Uterus (tissue), 4 donors: ENCODE measurements around the gene RORB. TPM values are rescaled to one million over a fixed set of nuclear protein-coding genes. Genes with fewer than 3 reads are reported as not detected.

Experiments
- DNase-seq, 2 donors: peaks; one replicate each; pipeline ENCODE4 v3.0.0-alpha.2; 2019 to 2020
- H3K27ac ChIP-seq, 2 donors: fragments of 200-600 bp; sonication (generic); 1 replicate in 1 of 2; 2 replicates in 1 of 2; pipeline ENCODE4 v1.5.1; 2016 to 2018
- H3K27me3 ChIP-seq, 2 donors: fragments of 200-600 bp; sonication (generic); one replicate each; pipeline ENCODE4 v1.5.1; 2018 to 2019; ENCODE audit warnings: control low read depth in 1 of 2
- H3K36me3 ChIP-seq, 2 donors: fragments of 200-600 bp; sonication (generic); one replicate each; pipeline ENCODE4 v1.5.1; 2019; ENCODE audit warnings: control low read depth in 1 of 2
- H3K4me1 ChIP-seq, 2 donors: fragments of 200-600 bp; sonication (generic); one replicate each; pipeline ENCODE4 v1.5.1; 2018 to 2019; ENCODE audit warnings: control low read depth in 1 of 2
- H3K4me3 ChIP-seq, 2 donors: fragments of 200-600 bp; sonication (generic); 1 replicate in 1 of 2; 2 replicates in 1 of 2; pipeline ENCODE4 v1.5.1; 2018 to 2019; ENCODE audit warnings: mild to moderate bottlenecking in 1 of 2
- H3K9me3 ChIP-seq, 2 donors: fragments of 200-600 bp; sonication (generic); one replicate each; pipeline ENCODE4 v1.5.1; 2019; ENCODE audit warnings: control low read depth in 1 of 2
- CTCF ChIP-seq, 4 experiments: fragments of 200-600 bp in 2 of 4; fragments of 450-650 bp in 2 of 4; sonication (generic) in 2 of 4; IDR thresholded peaks; one replicate each; pipeline ENCODE4 v1.5.1; 2016 to 2019; ENCODE audit warnings: antibody characterized with exemption in 4 of 4, mild to moderate bottlenecking in 2 of 4, moderate library complexity in 1 of 4
- POLR2A ChIP-seq, 2 donors: fragments of 450-650 bp; IDR thresholded peaks; one replicate each; pipeline ENCODE4 v1.6.1; 2016; ENCODE audit warnings: antibody characterized with exemption in 2 of 2, mild to moderate bottlenecking in 1 of 2, moderate library complexity in 1 of 2
- intact Hi-C: fragments of 100-400 bp; cut with DNase I; formaldehyde crosslinking; loops from one replicate; pipeline ENCODE4 v1.15.1; 2023; ENCODE audit warnings: low total_unique reads
- total RNA-seq, 4 donors: library from RNA; depleted of rRNA in 3 of 4; stranded (reverse); fragments of >200 nt in 3 of 4; gene quantifications; one replicate each; pipeline versions ENCODE4 v1.1.0 to v1.2.4, GENCODE V29; 2014 to 2023
- donor health status: DM: yes; HTN: yes; CAD: no.

The RORB gene
- total RNA-seq, 4 donors from 2014 or later = under 0.01 to 32.1 (median 0.64) TPM

- no peak for TF ChIP-seq POLR2A (IDR thresholded peaks at IDR 0.05)
- TF ChIP-seq CTCF (IDR thresholded peaks at IDR 0.05) = no peak
- H3K27ac ChIP-seq = no peak overlapping the region
- intact Hi-C loops = no loop called here
- H3K4me1 ChIP-seq = no peaks in the 10 kb centered on the region
- no peak for DNase-seq
- no peaks in the 10 kb centered on the region for H3K9me3 ChIP-seq
- no peaks in the 10 kb centered on the region for H3K27me3 ChIP-seq
- no peak overlapping the region for H3K4me3 ChIP-seq
- H3K36me3 ChIP-seq = no peaks in the 10 kb centered on the region
Measured at GRCh38 chr9:74511333-74511732, 14.2 kb downstream of the RORB start.

- TF ChIP-seq CTCF (IDR thresholded peaks at IDR 0.05) (no peak), POLR2A (IDR thresholded peaks at IDR 0.05) (no peak)
- no peaks in the 10 kb centered on the region for H3K9me3 ChIP-seq
- H3K27me3 ChIP-seq = no peaks in the 10 kb centered on the region
- no peak overlapping the region for H3K27ac ChIP-seq
- no peak overlapping the region for H3K4me3 ChIP-seq
- H3K36me3 ChIP-seq = no peaks in the 10 kb centered on the region
- DNase-seq = no peak
- no peaks in the 10 kb centered on the region for H3K4me1 ChIP-seq
- intact Hi-C loops = no loop called here
Measured at GRCh38 chr9:74512416-74512815, 15.3 kb downstream of the RORB start.

GRCh38 chr9:74513221-74513620, 16.1 kb downstream of the RORB start:
- H3K4me1 ChIP-seq = no peaks in the 10 kb centered on the region
- H3K27me3 ChIP-seq = no peaks in the 10 kb centered on the region
- H3K36me3 ChIP-seq = no peaks in the 10 kb centered on the region
- intact Hi-C loops = no loop called here
- no peak overlapping the region for H3K27ac ChIP-seq
- DNase-seq = no peak
- TF ChIP-seq POLR2A (IDR thresholded peaks at IDR 0.05) (no peak), CTCF (IDR thresholded peaks at IDR 0.05) (no peak)
- H3K4me3 ChIP-seq = no peak overlapping the region
- no peaks in the 10 kb centered on the region for H3K9me3 ChIP-seq

GRCh38 chr9:74517188-74517587, 20.1 kb downstream of the RORB start:
- H3K27me3 ChIP-seq = no peaks in the 10 kb centered on the region
- H3K4me1 ChIP-seq = no peaks in the 10 kb centered on the region
- H3K4me3 ChIP-seq = no peak overlapping the region
- no peaks in the 10 kb centered on the region for H3K36me3 ChIP-seq
- no peaks in the 10 kb centered on the region for H3K9me3 ChIP-seq
- no peak overlapping the region for H3K27ac ChIP-seq
- TF ChIP-seq POLR2A (IDR thresholded peaks at IDR 0.05) (no peak), CTCF (IDR thresholded peaks at IDR 0.05) (no peak)
- intact Hi-C loops = no loop called here
- DNase-seq = no peak

- Histone ChIP-seq H3K27ac (no peak overlapping the region), H3K36me3 (no peaks in the 10 kb centered on the region), H3K27me3 (no peaks in the 10 kb centered on the region), H3K4me1 (no peaks in the 10 kb centered on the region), H3K9me3 (no peaks in the 10 kb centered on the region), H3K4me3 (no peak overlapping the region)
- TF ChIP-seq POLR2A (IDR thresholded peaks at IDR 0.05) = no peak
- TF ChIP-seq CTCF (IDR thresholded peaks at IDR 0.05) = no peak
- DNase-seq = no peak
- intact Hi-C loops = no loop called here
Measured at GRCh38 chr9:74519419-74519818, 22.3 kb downstream of the RORB start.
